Right atrium auricular region (tissue), 2 donors: ENCODE measurements around the gene LIX1. TPM values are rescaled to one million over a fixed set of nuclear protein-coding genes. Genes with fewer than 3 reads are reported as not detected.

Source experiments
- DNase-seq: peaks from one replicate; pipeline ENCODE4 v3.0.0-alpha.2; 2019; ENCODE audit warnings: low spot score
- H3K27ac ChIP-seq, 2 donors: fragments of 200-600 bp; sonication (generic); 1 replicate in 1 of 2; 2 replicates in 1 of 2; pipeline ENCODE4 v1.5.1; 2016 to 2019
- H3K27me3 ChIP-seq, 2 donors: fragments of 200-600 bp; sonication (generic); one replicate each; pipeline versions ENCODE4 v1.5.1 to v1.6.0; 2017 to 2019
- H3K36me3 ChIP-seq: fragments of 200-600 bp; sonication (generic); one replicate; pipeline ENCODE4 v1.5.1; 2016
- H3K4me1 ChIP-seq, 2 donors: fragments of 200-600 bp; sonication (generic); one replicate each; pipeline versions ENCODE4 v1.5.1 to v1.6.0; 2017 to 2019
- H3K4me3 ChIP-seq, 2 donors: fragments of 200-600 bp; sonication (generic); 1 replicate in 1 of 2; 2 replicates in 1 of 2; pipeline ENCODE4 v1.5.1; 2017 to 2019; ENCODE audit warnings: mild to moderate bottlenecking in 1 of 2, moderate library complexity in 1 of 2
- H3K9me3 ChIP-seq, 2 donors: fragments of 200-600 bp; sonication (generic); one replicate each; pipeline ENCODE4 v1.5.1; 2019
- total RNA-seq, 2 donors: library from RNA; depleted of rRNA; stranded (reverse); fragments of >200 nt; gene quantifications; one replicate each; pipeline ENCODE4 v1.1.0, GENCODE V29; 2016
- TF ChIP-seq, protein P1 (sequence below), 2 donors: fragments of 200-600 bp; sonication (generic); IDR thresholded peaks; one replicate each; pipeline ENCODE4 v1.5.1; 2019; ENCODE audit warnings: antibody characterized with exemption in 2 of 2

The LIX1 gene
- total RNA-seq, 2 donors from 2014 or later = not detected

DNA sequence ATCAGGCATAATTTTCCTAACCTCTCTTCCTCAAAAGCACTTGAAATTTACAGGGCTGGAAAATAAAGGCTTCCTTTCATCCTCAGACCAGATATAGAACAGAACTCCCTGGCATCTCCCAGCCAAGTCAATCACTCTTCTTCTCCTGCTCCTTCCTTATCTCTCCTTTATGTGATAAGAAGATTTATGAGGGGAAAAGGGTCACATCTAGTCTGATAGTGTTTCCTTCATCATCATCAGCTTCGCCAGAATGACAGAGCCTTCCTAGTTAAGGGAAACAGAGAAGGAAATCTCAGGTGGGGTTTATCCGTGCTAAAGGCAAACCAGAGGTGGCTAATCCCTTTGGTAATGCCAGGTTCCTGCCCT is 36.2 kb downstream of the LIX1 start:
- no peaks in the 10 kb centered on the region for H3K27me3 ChIP-seq
- no peak overlapping the region for H3K4me3 ChIP-seq
- H3K36me3 ChIP-seq = no peaks in the 10 kb centered on the region
- no peaks in the 10 kb centered on the region for H3K4me1 ChIP-seq
- TF ChIP-seq, protein P1, sequence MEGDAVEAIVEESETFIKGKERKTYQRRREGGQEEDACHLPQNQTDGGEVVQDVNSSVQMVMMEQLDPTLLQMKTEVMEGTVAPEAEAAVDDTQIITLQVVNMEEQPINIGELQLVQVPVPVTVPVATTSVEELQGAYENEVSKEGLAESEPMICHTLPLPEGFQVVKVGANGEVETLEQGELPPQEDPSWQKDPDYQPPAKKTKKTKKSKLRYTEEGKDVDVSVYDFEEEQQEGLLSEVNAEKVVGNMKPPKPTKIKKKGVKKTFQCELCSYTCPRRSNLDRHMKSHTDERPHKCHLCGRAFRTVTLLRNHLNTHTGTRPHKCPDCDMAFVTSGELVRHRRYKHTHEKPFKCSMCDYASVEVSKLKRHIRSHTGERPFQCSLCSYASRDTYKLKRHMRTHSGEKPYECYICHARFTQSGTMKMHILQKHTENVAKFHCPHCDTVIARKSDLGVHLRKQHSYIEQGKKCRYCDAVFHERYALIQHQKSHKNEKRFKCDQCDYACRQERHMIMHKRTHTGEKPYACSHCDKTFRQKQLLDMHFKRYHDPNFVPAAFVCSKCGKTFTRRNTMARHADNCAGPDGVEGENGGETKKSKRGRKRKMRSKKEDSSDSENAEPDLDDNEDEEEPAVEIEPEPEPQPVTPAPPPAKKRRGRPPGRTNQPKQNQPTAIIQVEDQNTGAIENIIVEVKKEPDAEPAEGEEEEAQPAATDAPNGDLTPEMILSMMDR (IDR thresholded peaks at IDR 0.05) = no peak
- no peaks in the 10 kb centered on the region for H3K9me3 ChIP-seq
- no peak overlapping the region for H3K27ac ChIP-seq
- DNase-seq = no peak

DNA sequence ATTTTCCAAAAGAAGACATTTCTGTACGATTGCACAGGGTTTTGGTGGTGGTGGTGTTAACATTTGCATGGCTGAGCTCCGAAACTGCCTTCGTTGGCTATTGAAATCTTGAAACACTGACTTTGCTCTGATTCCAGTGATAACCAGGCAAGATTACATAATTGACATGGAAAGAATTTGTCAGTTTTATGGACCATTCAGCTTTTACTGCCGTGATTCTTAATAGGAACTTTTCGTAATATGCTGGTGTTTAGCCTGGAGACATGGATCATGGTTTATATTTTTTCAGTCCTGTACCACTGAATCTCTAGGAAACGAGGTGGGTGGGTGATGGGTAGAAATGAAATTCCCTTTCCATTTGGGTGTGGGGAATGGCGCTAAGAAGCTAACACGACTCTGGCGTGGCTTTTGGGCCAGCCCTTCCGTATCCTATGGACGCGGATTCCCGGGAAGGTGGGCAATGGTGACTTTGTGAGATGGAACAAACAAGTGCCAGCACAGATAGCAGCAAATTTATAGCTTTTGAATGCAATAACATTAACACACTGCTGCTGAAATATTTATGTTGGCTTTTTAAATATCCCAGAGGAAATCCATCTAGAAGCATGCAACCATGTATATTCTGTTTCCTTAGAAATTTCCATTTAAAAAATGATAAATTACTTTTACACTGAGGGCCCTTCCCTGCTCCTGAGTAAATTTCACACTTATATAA is 36.8 kb downstream of the LIX1 start:
- H3K9me3 ChIP-seq = no peaks in the 10 kb centered on the region
- no peaks in the 10 kb centered on the region for H3K36me3 ChIP-seq
- no peaks in the 10 kb centered on the region for H3K4me1 ChIP-seq
- H3K27me3 ChIP-seq = no peaks in the 10 kb centered on the region
- H3K27ac ChIP-seq = no peak overlapping the region
- TF ChIP-seq, protein P1 (IDR thresholded peaks at IDR 0.05) = no peak
- DNase-seq = no peak
- no peak overlapping the region for H3K4me3 ChIP-seq

DNA sequence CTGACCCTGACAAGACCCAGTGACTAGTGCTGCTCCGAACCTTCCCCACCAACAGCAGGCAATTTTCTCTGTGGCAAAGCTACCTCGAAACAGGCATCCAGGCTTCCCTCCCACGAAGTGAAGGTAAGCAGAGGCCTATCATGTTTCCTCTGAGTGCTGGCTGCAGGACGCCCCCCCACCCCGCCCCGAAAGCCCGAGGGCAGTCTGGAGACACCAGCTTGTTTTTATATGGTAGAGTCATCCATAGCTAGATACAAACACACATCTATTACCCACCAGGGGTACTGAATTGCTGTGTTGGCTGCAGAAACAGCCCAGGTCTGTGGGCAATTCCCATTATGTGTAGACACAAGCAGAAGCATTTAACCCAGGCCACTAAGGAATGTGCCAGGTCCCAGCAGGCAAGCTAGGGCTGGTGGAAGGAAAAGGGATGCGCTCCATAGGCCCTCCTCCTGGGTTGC is 40.4 kb downstream of the LIX1 start:
- Histone ChIP-seq H3K9me3 (no peaks in the 10 kb centered on the region), H3K4me1 (peaks cover 0 to 10% of the 10 kb centered on the region in 2 donors), H3K27me3 (no peaks in the 10 kb centered on the region), H3K27ac (no peak overlapping the region), H3K4me3 (no peak overlapping the region), H3K36me3 (no peaks in the 10 kb centered on the region)
- DNase-seq = no peak
- TF ChIP-seq, protein P1 (IDR thresholded peaks at IDR 0.05) = no peak

DNA sequence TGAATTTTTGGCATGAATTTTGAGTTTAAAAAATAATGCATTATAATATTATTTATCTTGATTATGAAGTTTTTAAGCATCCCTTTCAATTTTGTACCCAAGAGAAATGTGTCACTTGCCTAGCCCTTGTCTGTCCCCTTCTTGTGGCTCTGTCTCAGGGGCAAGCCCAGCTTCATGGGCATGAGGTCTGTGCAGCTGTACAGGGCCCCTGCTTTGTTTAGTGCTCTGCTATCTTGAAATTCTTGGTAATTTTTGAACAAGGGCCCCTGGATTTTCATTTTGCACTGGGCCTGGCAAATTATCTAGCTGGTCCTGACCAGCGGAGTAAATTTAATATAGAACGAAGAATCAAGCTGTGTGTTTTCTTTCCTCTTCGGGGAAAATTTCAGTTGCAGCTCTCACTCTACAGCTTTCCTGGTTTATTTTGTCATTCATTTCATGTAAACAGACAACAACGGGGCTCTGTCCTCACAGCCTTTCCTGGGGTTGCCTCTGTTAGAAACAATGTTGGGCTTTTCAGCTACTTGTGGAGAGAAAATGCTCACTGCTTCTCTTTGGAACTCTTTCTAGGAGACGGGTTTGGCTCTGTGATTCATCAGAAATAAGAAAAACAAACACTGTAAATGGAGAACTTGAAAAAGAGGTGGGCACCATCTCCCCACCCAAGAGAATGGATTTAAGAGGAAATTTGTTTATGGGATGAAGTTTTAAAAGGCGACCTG is 41.1 kb downstream of the LIX1 start:
- Histone ChIP-seq H3K4me1 (peaks cover 0 to 10% of the 10 kb centered on the region in 2 donors), H3K27me3 (no peaks in the 10 kb centered on the region), H3K9me3 (no peaks in the 10 kb centered on the region), H3K27ac (no peak overlapping the region), H3K36me3 (no peaks in the 10 kb centered on the region), H3K4me3 (no peak overlapping the region)
- DNase-seq = no peak
- TF ChIP-seq, protein P1 (IDR thresholded peaks at IDR 0.05) = no peak

DNA sequence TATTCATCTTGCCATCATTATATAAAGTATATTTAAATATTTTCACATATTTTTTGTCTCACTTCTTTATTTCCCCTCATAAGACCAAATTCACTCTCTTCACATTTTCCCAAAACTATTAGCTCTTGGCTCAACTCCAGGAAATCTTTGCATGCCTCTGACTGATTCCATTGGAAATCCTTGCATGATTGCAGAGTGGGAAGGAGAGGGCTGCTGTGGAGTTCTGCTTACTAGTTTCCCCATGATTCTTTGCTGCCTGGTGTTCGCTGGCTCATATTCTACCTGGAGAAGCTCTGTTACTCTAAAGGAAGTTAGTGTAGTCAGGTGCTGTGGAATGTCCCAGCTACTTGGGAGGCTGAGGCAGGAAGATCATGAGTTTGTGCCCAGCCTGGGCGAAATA is 41.9 kb downstream of the LIX1 start:
- Histone ChIP-seq H3K4me3 (no peak overlapping the region), H3K9me3 (no peaks in the 10 kb centered on the region), H3K27ac (no peak overlapping the region), H3K4me1 (peaks cover 0 to 10% of the 10 kb centered on the region in 2 donors), H3K27me3 (no peaks in the 10 kb centered on the region), H3K36me3 (no peaks in the 10 kb centered on the region)
- TF ChIP-seq, protein P1 (IDR thresholded peaks at IDR 0.05) = no peak
- DNase-seq = no peak
